NT2/D1 (cell line): Measurements from ENCODE around the gene APOBEC3B.
"Not testable (repeated sequence)": the region's sequence is repeated elsewhere in the genome, so short reads cannot be mapped to it uniquely, and the experiment has no call there.

ENCODE experiments used
- DNase-seq: peaks from one replicate; pipeline ENCODE4 v3.0.0-alpha.2; 2011; ENCODE audit warnings: low read depth, low spot score
- H3K27me3 ChIP-seq: 2 replicates; pipeline ENCODE4 v1.6.0; 2011; ENCODE audit warnings: mild to moderate bottlenecking; ENCODE audit not compliant: insufficient read length, insufficient read depth
- H3K36me3 ChIP-seq: 2 replicates; pipeline ENCODE4 v1.6.1; 2011; ENCODE audit warnings: mild to moderate bottlenecking, low read length, mixed read lengths; ENCODE audit not compliant: insufficient read depth, insufficient read length
- H3K4me1 ChIP-seq: 2 replicates; pipeline ENCODE4 v1.5.1; 2011; ENCODE audit not compliant: insufficient read depth, insufficient read length
- H3K4me3 ChIP-seq: 2 replicates; pipeline ENCODE4 v1.5.1; 2011; ENCODE audit warnings: low read depth; ENCODE audit not compliant: insufficient read length
- H3K9ac ChIP-seq: 2 replicates; pipeline ENCODE4 v1.6.0; 2011; ENCODE audit warnings: low read depth; ENCODE audit not compliant: insufficient read length
- H3K9me3 ChIP-seq: 2 replicates; pipeline ENCODE4 v1.5.1; 2011; ENCODE audit warnings: mild to moderate bottlenecking, low read length; ENCODE audit not compliant: insufficient read depth
- SUZ12 ChIP-seq: IDR thresholded peaks from 2 replicates; pipeline ENCODE4 v1.6.1; 2011; ENCODE audit not compliant: insufficient read length, insufficient read depth; ENCODE audit errors: extremely low read depth
- YY1 ChIP-seq: IDR thresholded peaks from 2 replicates; pipeline ENCODE4 v1.6.1; 2011; ENCODE audit not compliant: insufficient read length, insufficient read depth
- ZNF274 ChIP-seq: IDR thresholded peaks from 2 replicates; pipeline ENCODE4 v1.6.1; 2011; ENCODE audit warnings: mild to moderate bottlenecking, low read depth, low read length

APOBEC3B gene

GRCh38 chr22:38981005-38981991 is 849 bp upstream of the APOBEC3B start:
- no peak overlapping the region for H3K4me3 ChIP-seq

GRCh38 chr22:38984224-38984623 is 2.1 kb downstream of the APOBEC3B start:
- Histone ChIP-seq H3K4me3 (no peak overlapping the region), H3K9me3 (no peaks in the 10 kb centered on the region), H3K4me1 (no peaks in the 10 kb centered on the region), H3K27me3 (no peaks in the 10 kb centered on the region), H3K9ac (no peak overlapping the region), H3K36me3 (no peaks in the 10 kb centered on the region)
- TF ChIP-seq ZNF274, result no peak
- TF ChIP-seq YY1, result no peak
- no peak for TF ChIP-seq SUZ12
- no peak for DNase-seq

More at GRCh38 chr22:38981005-38981991, 849 bp upstream of the APOBEC3B start:
- Histone ChIP-seq H3K36me3 (no peaks in the 10 kb centered on the region), H3K9ac (no peak overlapping the region), H3K4me1 (no peaks in the 10 kb centered on the region), H3K9me3 (no peaks in the 10 kb centered on the region), H3K27me3 (no peaks in the 10 kb centered on the region)
- TF ChIP-seq YY1 (no peak), SUZ12 (no peak), ZNF274 (no peak)
- DNase-seq, result no peak

- H3K36me3 ChIP-seq, H3K9me3 ChIP-seq, H3K4me1 ChIP-seq, H3K4me3 ChIP-seq, H3K9ac ChIP-seq, H3K27me3 ChIP-seq, DNase-seq: not testable (repeated sequence)
Observed at GRCh38 chr22:38984784-38985757, 2.9 kb downstream of the APOBEC3B start.

- Histone ChIP-seq H3K4me3 (no peak overlapping the region), H3K9me3 (no peaks in the 10 kb centered on the region), H3K4me1 (no peaks in the 10 kb centered on the region), H3K9ac (no peak overlapping the region), H3K36me3 (no peaks in the 10 kb centered on the region), H3K27me3 (no peaks in the 10 kb centered on the region)
- TF ChIP-seq ZNF274 (no peak), YY1 (no peak), SUZ12 (no peak)
- no peak for DNase-seq
Observed at GRCh38 chr22:38986629-38987028, 4.5 kb downstream of the APOBEC3B start.

GRCh38 chr22:38987171-38987895 is 5.2 kb downstream of the APOBEC3B start:
- Histone ChIP-seq H3K9me3 (no peaks in the 10 kb centered on the region), H3K27me3 (no peaks in the 10 kb centered on the region), H3K36me3 (no peaks in the 10 kb centered on the region), H3K9ac (no peak overlapping the region), H3K4me1 (no peaks in the 10 kb centered on the region), H3K4me3 (no peak overlapping the region)
- no peak for TF ChIP-seq SUZ12
- no peak for TF ChIP-seq YY1
- no peak for TF ChIP-seq ZNF274
- DNase-seq, result no peak

- no peaks in the 10 kb centered on the region for H3K4me1 ChIP-seq
- H3K9ac ChIP-seq, result no peak overlapping the region
- no peak overlapping the region for H3K4me3 ChIP-seq
- TF ChIP-seq SUZ12 (no peak), YY1 (no peak), ZNF274 (no peak)
- no peak for DNase-seq
- H3K27me3 ChIP-seq, result no peaks in the 10 kb centered on the region
- H3K36me3 ChIP-seq, result no peaks in the 10 kb centered on the region
- no peaks in the 10 kb centered on the region for H3K9me3 ChIP-seq
Observed at GRCh38 chr22:38989466-38989865, 7.3 kb downstream of the APOBEC3B start.

- H3K4me3 ChIP-seq, H3K4me1 ChIP-seq, H3K27me3 ChIP-seq, H3K9ac ChIP-seq, DNase-seq, H3K9me3 ChIP-seq, H3K36me3 ChIP-seq: not testable (repeated sequence)
Observed at GRCh38 chr22:38992871-38993371, 10.8 kb downstream of the APOBEC3B start.
